ENCODE measurements around the gene BET1L. TPM values are rescaled to one million over a fixed set of nuclear protein-coding genes. Genes with fewer than 3 reads are reported as not detected.

Gene BET1L
- total RNA-seq, 5 donors from 2014 or later (not counting 1 experiment from before 2014, with no cell fraction given), result 68.4 to 106 (median 102) TPM

DNA sequence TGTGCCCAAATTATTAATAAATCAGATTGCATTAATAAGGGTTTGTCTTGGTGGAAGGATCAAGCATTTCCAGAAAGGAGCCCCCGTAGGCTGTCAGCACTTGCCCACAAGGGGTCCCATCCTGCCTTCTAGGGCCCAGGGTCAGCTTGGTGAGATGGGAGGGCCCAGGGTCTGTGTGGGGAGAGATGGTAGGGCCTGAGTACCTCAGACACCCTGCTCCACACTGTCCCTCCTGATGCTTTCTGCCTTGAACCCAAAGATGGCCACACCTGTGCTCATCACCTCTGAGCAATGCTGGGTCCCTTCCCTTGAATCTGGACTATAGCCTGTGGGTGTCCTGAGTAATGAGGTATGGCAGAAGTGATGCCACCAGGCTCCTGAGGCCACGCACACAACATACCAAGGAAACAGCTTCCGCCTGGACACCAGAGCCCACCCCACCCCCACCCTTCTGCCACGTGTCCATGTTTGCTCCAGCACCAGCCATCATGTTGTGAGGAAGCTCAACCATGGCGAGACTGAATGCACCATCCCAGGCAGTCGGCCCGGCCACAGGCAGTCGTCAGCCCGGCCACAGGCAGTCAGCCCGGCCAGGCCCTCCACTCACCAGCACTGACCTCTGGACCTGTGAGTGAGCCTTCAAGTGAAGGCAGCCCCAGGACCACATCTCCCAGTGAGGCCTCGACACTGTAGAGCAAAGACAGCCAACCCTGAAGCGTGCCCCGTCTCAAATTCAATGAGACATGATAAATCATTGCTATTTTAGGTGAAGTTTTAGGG is 6.8 kb downstream of the BET1L start:
- 92% methylated on average over 12 of the region's 13 CpGs for WGBS (ENCODE audit: insufficient coverage)
- no peak overlapping the region for H3K4me3 Mint-ChIP-seq

GRCh38 chr11:199782-200181 is 7.4 kb downstream of the BET1L start:
- peaks cover 0 to 24% of the 10 kb centered on the region in 2 donors for H3K36me3 ChIP-seq (ENCODE audit: control insufficient read depth in 2 of 2, extremely low read depth in 1 of 2, insufficient read depth in 1 of 2, low read length in 1 of 2)
- ChIA-PET POLR2A (no interaction called here), CTCF (no interaction called here)
- H3K9me3 ChIP-seq, result no peaks in the 10 kb centered on the region
- H3K4me1 Mint-ChIP-seq, result peaks cover 29 to 38% (median 36%) of the 10 kb centered on the region in 3 donors
- H3K4me3 Mint-ChIP-seq, result no peak overlapping the region
- no peak overlapping the region for H3K27ac ChIP-seq (ENCODE audit: low read length)
- H3K4me3 ChIP-seq (ENCODE audit: control insufficient read depth in 1 of 2, extremely low read depth in 1 of 2, low read length in 1 of 2), result no peak overlapping the region
- peaks cover 22% of the 10 kb centered on the region for H3K36me3 Mint-ChIP-seq
- H3K4me1 ChIP-seq (ENCODE audit: control insufficient read depth in 1 of 2, extremely low read depth in 1 of 2, insufficient read depth in 2 of 2, low read length in 2 of 2), result peaks cover 9 to 33% of the 10 kb centered on the region in 2 experiments
- H3K27ac Mint-ChIP-seq, result no peak overlapping the region
- ATAC-seq (replicated peaks in 1 of 4) (no peak), DNase-seq (peak in 3 of 35 experiments; percentile 5 to 19 (median 12))
- H3K27me3 ChIP-seq (replicated peaks in 1 of 2; ENCODE audit: control insufficient read depth in 2 of 2, extremely low read depth in 1 of 2, insufficient read depth in 2 of 2, low read length in 1 of 2), result no peaks in the 10 kb centered on the region
- H3K9me3 Mint-ChIP-seq, result no peaks in the 10 kb centered on the region
- no peaks in the 10 kb centered on the region for H3K27me3 Mint-ChIP-seq
- 90% methylated on average over 3 of the region's 8 CpGs for WGBS (ENCODE audit: insufficient coverage)

More for the DNA sequence above, 6.8 kb downstream of the BET1L start:
- Mint-ChIP-seq H3K27ac (no peak overlapping the region), H3K36me3 (peaks cover 22% of the 10 kb centered on the region), H3K4me1 (peaks cover 33 to 43% (median 42%) of the 10 kb centered on the region in 3 donors), H3K27me3 (no peaks in the 10 kb centered on the region), H3K9me3 (no peaks in the 10 kb centered on the region)
- ATAC-seq (replicated peaks in 1 of 4) (no peak), DNase-seq (peak in 1 of 35 experiments; percentile 5)
- Histone ChIP-seq H3K4me3 (ENCODE audit: control insufficient read depth in 1 of 2, extremely low read depth in 1 of 2, low read length in 1 of 2) (no peak overlapping the region), H3K9me3 (no peaks in the 10 kb centered on the region), H3K27me3 (replicated peaks in 1 of 2; ENCODE audit: control insufficient read depth in 2 of 2, extremely low read depth in 1 of 2, insufficient read depth in 2 of 2, low read length in 1 of 2) (no peaks in the 10 kb centered on the region), H3K36me3 (ENCODE audit: control insufficient read depth in 2 of 2, extremely low read depth in 1 of 2, insufficient read depth in 1 of 2, low read length in 1 of 2) (peaks cover 0 to 30% of the 10 kb centered on the region in 2 donors), H3K27ac (ENCODE audit: low read length) (no peak overlapping the region), H3K4me1 (ENCODE audit: control insufficient read depth in 1 of 2, extremely low read depth in 1 of 2, insufficient read depth in 2 of 2, low read length in 2 of 2) (peaks cover 11 to 39% of the 10 kb centered on the region in 2 experiments)
- POLR2A ChIA-PET, result no interaction called here
- CTCF ChIA-PET, result no interaction called here

GRCh38 chr11:199004-199581 is 8.1 kb downstream of the BET1L start:
- H3K4me3 Mint-ChIP-seq, result no peak overlapping the region
- CTCF ChIA-PET, result no interaction called here
- WGBS (ENCODE audit: insufficient coverage), result 85% methylated on average over 12 of the region's 13 CpGs

GRCh38 chr11:198236-198806 is 8.9 kb downstream of the BET1L start:
- Mint-ChIP-seq H3K9me3 (no peaks in the 10 kb centered on the region), H3K36me3 (peaks cover 14% of the 10 kb centered on the region), H3K4me3 (no peak overlapping the region), H3K27ac (no peak overlapping the region), H3K27me3 (no peaks in the 10 kb centered on the region), H3K4me1 (peaks cover 21 to 26% (median 22%) of the 10 kb centered on the region in 3 donors)
- POLR2A ChIA-PET, result no interaction called here
- H3K9me3 ChIP-seq, result no peaks in the 10 kb centered on the region
- WGBS (ENCODE audit: insufficient coverage), result 97% methylated on average over 15 of the region's 21 CpGs
- H3K27me3 ChIP-seq (replicated peaks in 1 of 2; ENCODE audit: control insufficient read depth in 2 of 2, extremely low read depth in 1 of 2, insufficient read depth in 2 of 2, low read length in 1 of 2), result peaks cover 0 to 2% of the 10 kb centered on the region in 2 experiments
- H3K4me3 ChIP-seq (ENCODE audit: control insufficient read depth in 1 of 2, extremely low read depth in 1 of 2, low read length in 1 of 2), result no peak overlapping the region
- CTCF ChIA-PET, result no interaction called here
- peaks cover 0 to 9% of the 10 kb centered on the region in 2 donors for H3K36me3 ChIP-seq (ENCODE audit: control insufficient read depth in 2 of 2, extremely low read depth in 1 of 2, insufficient read depth in 1 of 2, low read length in 1 of 2)
- ATAC-seq (replicated peaks in 1 of 4) (no peak), DNase-seq (peak in 3 of 35 experiments; percentile 2 to 23 (median 9))
- peaks cover 9 to 19% of the 10 kb centered on the region in 2 experiments for H3K4me1 ChIP-seq (ENCODE audit: control insufficient read depth in 1 of 2, extremely low read depth in 1 of 2, insufficient read depth in 2 of 2, low read length in 2 of 2)
- H3K27ac ChIP-seq (ENCODE audit: low read length), result no peak overlapping the region

More at GRCh38 chr11:199004-199581, 8.1 kb downstream of the BET1L start:
- H3K9me3 Mint-ChIP-seq, result no peaks in the 10 kb centered on the region
- H3K27ac Mint-ChIP-seq, result no peak overlapping the region
- H3K4me1 ChIP-seq (ENCODE audit: control insufficient read depth in 1 of 2, extremely low read depth in 1 of 2, insufficient read depth in 2 of 2, low read length in 2 of 2), result peaks cover 9 to 26% of the 10 kb centered on the region in 2 experiments
- H3K36me3 Mint-ChIP-seq, result peaks cover 22% of the 10 kb centered on the region
- H3K9me3 ChIP-seq, result no peaks in the 10 kb centered on the region
- peak in 2 of 35 experiments; percentile 11 to 22 for DNase-seq
- peaks cover 29 to 32% (median 30%) of the 10 kb centered on the region in 3 donors for H3K4me1 Mint-ChIP-seq
- no peak overlapping the region for H3K4me3 ChIP-seq (ENCODE audit: control insufficient read depth in 1 of 2, extremely low read depth in 1 of 2, low read length in 1 of 2)
- H3K36me3 ChIP-seq (ENCODE audit: control insufficient read depth in 2 of 2, extremely low read depth in 1 of 2, insufficient read depth in 1 of 2, low read length in 1 of 2), result peaks cover 0 to 17% of the 10 kb centered on the region in 2 donors
- ATAC-seq (replicated peaks in 1 of 4), result no peak
- no peaks in the 10 kb centered on the region for H3K27me3 Mint-ChIP-seq
- POLR2A ChIA-PET, result interaction anchor here in 1 of 2 donors (0.6 kb wide), 1 partner anchor 39 kb away, joined by 7 read pairs; no protein-coding TSS in a partner anchor
- H3K27ac ChIP-seq (ENCODE audit: low read length), result no peak overlapping the region
- no peaks in the 10 kb centered on the region for H3K27me3 ChIP-seq (replicated peaks in 1 of 2; ENCODE audit: control insufficient read depth in 2 of 2, extremely low read depth in 1 of 2, insufficient read depth in 2 of 2, low read length in 1 of 2)

- POLR2A ChIA-PET, result no interaction called here
- H3K4me3 Mint-ChIP-seq, result no peak overlapping the region
Observed at GRCh38 chr11:197741-198235, 9.4 kb downstream of the BET1L start.

More at GRCh38 chr11:197741-198235, 9.4 kb downstream of the BET1L start:
- Mint-ChIP-seq H3K36me3 (peaks cover 9% of the 10 kb centered on the region), H3K9me3 (no peaks in the 10 kb centered on the region), H3K27ac (no peak overlapping the region), H3K27me3 (no peaks in the 10 kb centered on the region), H3K4me1 (peaks cover 16 to 20% (median 17%) of the 10 kb centered on the region in 3 donors)
- H3K36me3 ChIP-seq (ENCODE audit: control insufficient read depth in 2 of 2, extremely low read depth in 1 of 2, insufficient read depth in 1 of 2, low read length in 1 of 2), result peaks cover 0 to 9% of the 10 kb centered on the region in 2 donors
- no peak for ATAC-seq (replicated peaks in 1 of 4)
- no peak overlapping the region for H3K27ac ChIP-seq (ENCODE audit: low read length)
- CTCF ChIA-PET, result no interaction called here
- peaks cover 8 to 17% of the 10 kb centered on the region in 2 experiments for H3K4me1 ChIP-seq (ENCODE audit: control insufficient read depth in 1 of 2, extremely low read depth in 1 of 2, insufficient read depth in 2 of 2, low read length in 2 of 2)
- H3K9me3 ChIP-seq, result no peaks in the 10 kb centered on the region
- peaks cover 0 to 2% of the 10 kb centered on the region in 2 experiments for H3K27me3 ChIP-seq (replicated peaks in 1 of 2; ENCODE audit: control insufficient read depth in 2 of 2, extremely low read depth in 1 of 2, insufficient read depth in 2 of 2, low read length in 1 of 2)
- 96% methylated on average over 8 of the region's 9 CpGs for WGBS (ENCODE audit: insufficient coverage)
- DNase-seq, result peak in 3 of 35 experiments; percentile 4 to 16 (median 10)
- H3K4me3 ChIP-seq (ENCODE audit: control insufficient read depth in 1 of 2, extremely low read depth in 1 of 2, low read length in 1 of 2), result no peak overlapping the region

Measured in T-cell (primary cell).